Astrocyte (in vitro differentiated cells and primary cell): Measurements from ENCODE around the gene OPRD1.
"Not testable (repeated sequence)": the region's sequence is repeated elsewhere in the genome, so short reads cannot be mapped to it uniquely, and the experiment has no call there.

ENCODE experiments used
- CTCF ChIP-seq: IDR thresholded peaks from 2 replicates; pipeline ENCODE4 v1.5.1; 2011; ENCODE audit warnings: low read depth, mild to moderate bottlenecking, inconsistent platforms, low read length, moderate library complexity; ENCODE audit not compliant: insufficient read depth
- EZH2 ChIP-seq: IDR thresholded peaks from 2 replicates; pipeline ENCODE4 v1.6.1; 2012; ENCODE audit warnings: mild to moderate bottlenecking, low read length, inconsistent platforms; ENCODE audit not compliant: insufficient read depth

DNA sequence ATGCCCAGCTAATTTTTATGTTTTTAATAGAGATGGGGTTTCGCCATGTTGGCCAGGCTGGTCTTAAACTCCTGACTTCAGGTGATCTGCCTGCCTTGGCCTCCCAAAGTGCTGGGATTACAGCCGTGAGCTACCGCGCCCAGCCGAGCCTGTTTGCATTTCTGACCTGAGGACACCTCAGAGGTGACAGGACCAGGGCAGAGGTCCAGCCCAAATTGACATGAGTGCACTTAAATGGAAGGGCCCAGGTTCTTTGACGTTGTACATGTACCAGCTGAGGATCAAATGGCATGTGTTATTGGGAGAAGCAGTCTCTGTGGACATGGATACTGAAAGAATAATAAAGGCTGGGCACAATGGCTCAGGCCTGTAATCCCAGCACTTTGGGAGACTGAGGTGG, 35.2 kb downstream of the OPRD1 start:
- not testable (repeated sequence) for TF ChIP-seq CTCF, EZH2
